ENCODE data around the gene TMEM219.

DNA sequence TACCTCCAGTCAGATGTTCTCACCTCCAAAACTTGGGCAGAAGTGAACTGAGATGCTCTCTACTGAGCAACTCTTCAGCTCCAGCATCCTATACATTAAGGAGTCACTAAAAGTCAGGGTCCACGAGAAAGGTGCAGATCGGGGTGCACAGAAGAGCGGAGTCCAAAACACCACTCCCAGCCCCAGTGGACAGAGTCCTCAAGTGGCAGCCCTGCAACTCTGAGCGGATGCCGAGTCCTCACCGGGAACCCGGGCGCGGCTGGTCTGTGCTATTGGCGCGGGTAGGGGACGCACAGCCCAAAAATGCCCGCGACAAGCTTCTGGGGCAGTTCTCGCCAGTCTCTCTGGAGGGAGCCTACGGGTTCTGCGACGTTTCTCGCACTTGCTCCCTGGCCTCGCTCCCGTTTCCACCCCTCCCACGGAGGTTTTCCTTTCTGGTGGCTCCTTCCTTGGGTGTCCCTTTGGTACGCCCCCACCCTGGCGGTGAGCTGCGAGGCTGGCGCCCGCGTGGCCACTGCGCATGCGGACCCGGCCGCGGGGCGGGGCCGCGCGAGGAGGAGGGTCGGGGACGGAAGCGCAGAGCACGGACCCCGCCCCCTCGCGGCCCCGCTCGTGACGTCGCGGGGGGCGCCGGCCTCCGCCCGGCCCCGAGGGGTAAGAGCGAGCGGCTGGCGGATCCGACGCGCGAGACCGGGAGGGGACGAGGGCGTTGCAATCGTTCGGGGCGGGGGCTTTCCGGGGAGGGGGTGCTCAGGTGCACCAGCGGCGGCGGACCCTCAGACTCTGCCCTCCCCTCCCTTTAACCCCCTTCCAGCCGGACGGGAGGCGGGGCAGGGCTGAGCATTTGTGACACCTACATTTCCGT lies at the start of gene TMEM219:
- TF ChIP-seq CTCF (IDR thresholded peaks at IDR 0.05), result peak; percentile 48 to 90 (median 59)
- TF ChIP-seq POLR2AphosphoS5 (IDR thresholded peaks at IDR 0.05), result peak; percentile 66 to 90 (median 83)
- peak; percentile 64 for TF ChIP-seq POLR2A (IDR thresholded peaks at IDR 0.05)

Data from transverse colon (tissue), 4 donors.